Neural cell (in vitro differentiated cells): ENCODE data around the gene COQ10B. TPM values are rescaled to one million over a fixed set of nuclear protein-coding genes. Genes with fewer than 3 reads are reported as not detected.
"Not testable (repeated sequence)": the region's sequence is repeated elsewhere in the genome, so short reads cannot be mapped to it uniquely, and the experiment has no call there.

ENCODE experiments used
- H2AFZ ChIP-seq: fragments of 200-600, 300-800 bp; sonication (generic), shearing (Covaris generic); 2 replicates; pipeline ENCODE4 v1.6.0; 2014; ENCODE audit warnings: low read depth, mild to moderate bottlenecking, antibody characterized with exemption, low read length, moderate library complexity
- H3F3A ChIP-seq: fragments of 200-600 bp; shearing (Covaris generic); 2 replicates; pipeline ENCODE4 v1.6.1; 2016; ENCODE audit warnings: mild to moderate bottlenecking, moderate library complexity, mixed read lengths, antibody characterized with exemption, low read length; ENCODE audit not compliant: insufficient read depth, poor library complexity, severe bottlenecking
- H3K27ac ChIP-seq: fragments of 200-600, 300-800 bp; sonication (generic), shearing (Covaris generic); 2 replicates; pipeline ENCODE4 v1.5.1; 2014; ENCODE audit warnings: mild to moderate bottlenecking, low read length, moderate library complexity
- H3K27me3 ChIP-seq: fragments of 300-800, 200-600 bp; sonication (generic), shearing (Covaris generic); 2 replicates; pipeline ENCODE4 v1.6.0; 2014; ENCODE audit warnings: mild to moderate bottlenecking, low read depth, low read length, moderate library complexity; ENCODE audit not compliant: insufficient read depth
- H3K36me3 ChIP-seq: fragments of 300-800, 200-600 bp; sonication (generic), shearing (Covaris generic); 2 replicates; pipeline ENCODE4 v1.5.1; 2014; ENCODE audit warnings: mild to moderate bottlenecking, antibody characterized with exemption, low read length, moderate library complexity; ENCODE audit not compliant: insufficient read depth
- H3K4me2 ChIP-seq: fragments of 300-800, 200-600 bp; sonication (generic), shearing (Covaris generic); 2 replicates; pipeline ENCODE4 v1.6.0; 2014; ENCODE audit warnings: mild to moderate bottlenecking, low read length
- H3K4me3 ChIP-seq: fragments of 300-800, 200-600 bp; sonication (generic), shearing (Covaris generic); 2 replicates; pipeline ENCODE4 v1.5.1; 2014; ENCODE audit warnings: mild to moderate bottlenecking, low read length, moderate library complexity
- H3K79me2 ChIP-seq: fragments of 200-600 bp; shearing (Covaris generic); replicated peaks from 2 replicates; pipeline ENCODE4 v1.6.0; 2014; ENCODE audit warnings: mild to moderate bottlenecking, low read length, moderate library complexity; ENCODE audit not compliant: insufficient read depth
- H3K9ac ChIP-seq: fragments of 300-800, 200-600 bp; sonication (generic), shearing (Covaris generic); 2 replicates; pipeline ENCODE4 v1.6.1; 2016; ENCODE audit warnings: mild to moderate bottlenecking, low read length, mixed read lengths
- H3K9me2 ChIP-seq: fragments of 200-600 bp; shearing (Covaris generic); 2 replicates; pipeline ENCODE4 v1.6.1; 2016; ENCODE audit warnings: mild to moderate bottlenecking, low read length, mixed read lengths; ENCODE audit not compliant: insufficient read depth
- H3K9me3 ChIP-seq: fragments of 200-600, 300-800 bp; sonication (generic), shearing (Covaris generic); 2 replicates; pipeline ENCODE4 v1.6.1; 2016; ENCODE audit warnings: mild to moderate bottlenecking, mixed run types, low read length, moderate library complexity, mixed read lengths
- H4K20me1 ChIP-seq: fragments of 200-600 bp; shearing (Covaris generic); 2 replicates; pipeline ENCODE4 v1.6.1; 2016; ENCODE audit warnings: mild to moderate bottlenecking, mixed run types; ENCODE audit not compliant: insufficient read depth
- CTCF ChIP-seq: fragments of 450-650 bp; IDR thresholded peaks from 2 replicates; pipeline ENCODE4 v1.5.1; 2014; ENCODE audit warnings: antibody characterized with exemption, mild to moderate bottlenecking, moderate library complexity; ENCODE audit not compliant: poor library complexity, severe bottlenecking
- EZH2 ChIP-seq: fragments of 200-600, 300-800 bp; shearing (Covaris generic), sonication (generic); IDR thresholded peaks from 2 replicates; pipeline ENCODE4 v1.6.1; 2014; ENCODE audit warnings: antibody characterized with exemption, low read length, borderline replicate concordance, mild to moderate bottlenecking; ENCODE audit not compliant: insufficient read depth, poor library complexity, severe bottlenecking
- MXI1 ChIP-seq: fragments of 450-650 bp; conservative IDR thresholded peaks from 2 replicates; pipeline ENCODE4 v1.6.1; 2014; ENCODE audit warnings: antibody characterized with exemption, mild to moderate bottlenecking; ENCODE audit not compliant: poor library complexity, severe bottlenecking
- RAD21 ChIP-seq: fragments of 450-650 bp; conservative IDR thresholded peaks from 2 replicates; pipeline ENCODE4 v1.6.1; 2014; ENCODE audit warnings: antibody characterized with exemption, mild to moderate bottlenecking, moderate library complexity
- REST ChIP-seq: IDR thresholded peaks from 2 replicates; pipeline ENCODE4 v1.6.1; 2012; ENCODE audit warnings: borderline replicate concordance
- SMC3 ChIP-seq: fragments of 450-650 bp; conservative IDR thresholded peaks from 2 replicates; pipeline ENCODE4 v1.6.1; 2014; ENCODE audit warnings: antibody characterized with exemption, mild to moderate bottlenecking, moderate library complexity; ENCODE audit not compliant: poor library complexity
- TAF1 ChIP-seq: IDR thresholded peaks from 2 replicates; pipeline ENCODE4 v1.6.1; 2012; ENCODE audit warnings: low read depth
- polyA plus RNA-seq: library from polyadenylated mRNA; depleted of rRNA; stranded (reverse); fragments of >200 nt; gene quantifications from 2 replicates; pipeline ENCODE4 v1.2.3, GENCODE V29; 2014

Gene COQ10B
- polyA plus RNA-seq, 1 donor from 2014 or later: 28.4 TPM

- H3K36me3 ChIP-seq: no peaks in the 10 kb centered on the region
- H3K79me2 ChIP-seq: peaks cover 85% of the 10 kb centered on the region
- no peaks in the 10 kb centered on the region for H3K9me2 ChIP-seq
- H3K27me3 ChIP-seq: no peaks in the 10 kb centered on the region
- TF ChIP-seq TAF1: no peak
- TF ChIP-seq RAD21: no peak
- TF ChIP-seq EZH2: no peak
- no peak for TF ChIP-seq REST
- no peak for TF ChIP-seq SMC3
- TF ChIP-seq MXI1: no peak
- TF ChIP-seq CTCF: no peak
- peaks cover 6% of the 10 kb centered on the region for H3F3A ChIP-seq
- H3K27ac ChIP-seq: no peak overlapping the region
- no peak overlapping the region for H3K4me2 ChIP-seq
- peaks cover 6% of the 10 kb centered on the region for H4K20me1 ChIP-seq
- no peak overlapping the region for H2AFZ ChIP-seq
- H3K9me3 ChIP-seq: no peaks in the 10 kb centered on the region
- no peak overlapping the region for H3K9ac ChIP-seq
- H3K4me3 ChIP-seq: peak overlapping the region; percentile 79
These were observed 21.5 kb upstream of the COQ10B start for GRCh38 chr2:197431858-197432257.

GRCh38 chr2:197432527-197432926 is 20.8 kb upstream of the COQ10B start:
- not testable (repeated sequence) for H2AFZ ChIP-seq, H4K20me1 ChIP-seq, H3F3A ChIP-seq, H3K9me3 ChIP-seq, H3K27me3 ChIP-seq, H3K9ac ChIP-seq, H3K36me3 ChIP-seq, H3K27ac ChIP-seq, H3K9me2 ChIP-seq
- peak overlapping the region; percentile 79 for H3K4me3 ChIP-seq
- H3K4me2 ChIP-seq: peak overlapping the region; percentile 87
- peaks cover 78% of the 10 kb centered on the region for H3K79me2 ChIP-seq

- H3F3A ChIP-seq: peaks cover 6% of the 10 kb centered on the region
- no peaks in the 10 kb centered on the region for H3K27me3 ChIP-seq
- H3K4me3 ChIP-seq: peak overlapping the region; percentile 79
- TF ChIP-seq REST (peak; percentile 90), MXI1 (peak; percentile 59), RAD21 (no peak)
- peak overlapping the region; percentile 87 for H3K4me2 ChIP-seq
- H2AFZ ChIP-seq: peak overlapping the region; percentile 81
- H3K36me3 ChIP-seq: no peaks in the 10 kb centered on the region
- H3K27ac ChIP-seq: peak overlapping the region; percentile 94
- peak overlapping the region; percentile 96 for H3K9ac ChIP-seq
- no peaks in the 10 kb centered on the region for H4K20me1 ChIP-seq
- no peaks in the 10 kb centered on the region for H3K9me2 ChIP-seq
- peaks cover 64% of the 10 kb centered on the region for H3K79me2 ChIP-seq
- H3K9me3 ChIP-seq: no peaks in the 10 kb centered on the region
These were observed 19.4 kb upstream of the COQ10B start for GRCh38 chr2:197433780-197434438.
